H9 (cell line): ENCODE results near the gene CLEC11A. TPM values are rescaled to one million over a fixed set of nuclear protein-coding genes. Genes with fewer than 3 reads are reported as not detected.

Source experiments
- DNase-seq: peaks from one replicate; pipeline ENCODE4 v3.0.0-alpha.2; 2017
- H2AFZ ChIP-seq: one replicate; pipeline ENCODE4 v1.6.1; 2013; ENCODE audit warnings: mild to moderate bottlenecking, low read length, control low read depth, moderate library complexity
- H2AK5ac ChIP-seq: 2 replicates; pipeline ENCODE4 v1.6.1; 2013; ENCODE audit warnings: low read length, control low read depth, mixed read lengths; ENCODE audit not compliant: insufficient read length
- H2BK120ac ChIP-seq: one replicate; pipeline ENCODE4 v1.6.1; 2013; ENCODE audit warnings: low read depth, mild to moderate bottlenecking, low read length, control low read depth, inconsistent platforms; ENCODE audit not compliant: poor library complexity, severe bottlenecking
- H2BK12ac ChIP-seq: 2 replicates; pipeline ENCODE4 v1.6.1; 2013; ENCODE audit warnings: low read length, control low read depth, mixed read lengths, low read depth; ENCODE audit not compliant: insufficient read length
- H2BK15ac ChIP-seq: 2 replicates; pipeline ENCODE4 v1.6.1; 2013; ENCODE audit warnings: low read depth, low read length, control low read depth
- H2BK20ac ChIP-seq: one replicate; pipeline ENCODE4 v1.6.1; 2013; ENCODE audit warnings: low read depth, mild to moderate bottlenecking, low read length, control low read depth, inconsistent platforms; ENCODE audit not compliant: poor library complexity, severe bottlenecking
- H2BK5ac ChIP-seq: 2 replicates; pipeline ENCODE4 v1.6.1; 2013; ENCODE audit warnings: low read length, control low read depth, mixed read lengths; ENCODE audit not compliant: insufficient read length
- H3K14ac ChIP-seq: 2 replicates; pipeline ENCODE4 v1.6.1; 2013; ENCODE audit warnings: low read length, control low read depth; ENCODE audit not compliant: insufficient read depth
- H3K18ac ChIP-seq: 2 replicates; pipeline ENCODE4 v1.6.1; 2013; ENCODE audit warnings: low read depth, mild to moderate bottlenecking, mixed read lengths, low read length, control low read depth; ENCODE audit not compliant: insufficient read length
- H3K23ac ChIP-seq: 2 replicates; pipeline ENCODE4 v1.6.1; 2013; ENCODE audit warnings: low read length, control low read depth, mixed read lengths, low read depth; ENCODE audit not compliant: insufficient read length
- H3K23me2 ChIP-seq: 2 replicates; pipeline ENCODE4 v1.6.1; 2013; ENCODE audit warnings: low read depth, mild to moderate bottlenecking, mixed read lengths, low read length, control low read depth; ENCODE audit not compliant: insufficient read length, poor library complexity, severe bottlenecking
- H3K27ac ChIP-seq: 2 replicates; pipeline ENCODE4 v1.5.1; 2013; ENCODE audit warnings: low read length, control low read depth, mixed read lengths, low read depth; ENCODE audit not compliant: insufficient read length
- H3K27me3 ChIP-seq: 2 replicates; pipeline ENCODE4 v1.6.1; 2013; ENCODE audit warnings: low read length, control low read depth, inconsistent platforms; ENCODE audit not compliant: insufficient read depth
- H3K4ac ChIP-seq: 2 replicates; pipeline ENCODE4 v1.6.1; 2013; ENCODE audit warnings: low read depth, mild to moderate bottlenecking, control low read depth, inconsistent platforms, low read length, moderate library complexity
- H3K4me1 ChIP-seq: 2 replicates; pipeline ENCODE4 v1.6.1; 2013; ENCODE audit warnings: low read length, control low read depth, inconsistent platforms; ENCODE audit not compliant: insufficient read depth
- H3K4me2 ChIP-seq: 2 replicates; pipeline ENCODE4 v1.6.1; 2013; ENCODE audit warnings: low read length, control low read depth, mixed read lengths; ENCODE audit not compliant: insufficient read length, insufficient read depth
- H3K56ac ChIP-seq: 2 replicates; pipeline ENCODE4 v1.6.1; 2013; ENCODE audit warnings: low read depth, mild to moderate bottlenecking, mixed read lengths, low read length, control low read depth; ENCODE audit not compliant: insufficient read length
- H3K79me1 ChIP-seq: 2 replicates; pipeline ENCODE4 v1.6.1; 2013; ENCODE audit warnings: low read depth, mild to moderate bottlenecking, moderate library complexity, low read length, control low read depth, inconsistent platforms; ENCODE audit not compliant: insufficient read depth, poor library complexity, severe bottlenecking
- H3K79me2 ChIP-seq: 2 replicates; pipeline ENCODE4 v1.6.1; 2013; ENCODE audit warnings: low read length, control low read depth, inconsistent platforms; ENCODE audit not compliant: insufficient read depth
- H3K9ac ChIP-seq: 2 replicates; pipeline ENCODE4 v1.6.1; 2013; ENCODE audit warnings: low read length, control low read depth, mixed read lengths; ENCODE audit not compliant: insufficient read length; ENCODE audit errors: extremely low read depth
- H3K9me3 ChIP-seq: one replicate; pipeline ENCODE4 v1.6.1; 2013; ENCODE audit warnings: low read depth, low read length, inconsistent platforms; ENCODE audit not compliant: control insufficient read depth
- H3T11ph ChIP-seq: one replicate; pipeline ENCODE4 v1.6.1; 2013; ENCODE audit warnings: mild to moderate bottlenecking, low read length, control low read depth, inconsistent platforms
- H4K20me1 ChIP-seq: one replicate; pipeline ENCODE4 v1.6.1; 2013; ENCODE audit not compliant: control insufficient read depth, insufficient read length, insufficient read depth
- H4K5ac ChIP-seq: 2 replicates; pipeline ENCODE4 v1.6.1; 2013; ENCODE audit warnings: low read depth, mild to moderate bottlenecking, mixed read lengths, low read length, control low read depth; ENCODE audit not compliant: insufficient read length
- H4K8ac ChIP-seq: replicated peaks from 2 replicates; pipeline ENCODE4 v1.6.1; 2013; ENCODE audit warnings: low read length, control low read depth, mixed read lengths, low read depth; ENCODE audit not compliant: insufficient read length
- H4K91ac ChIP-seq: 2 replicates; pipeline ENCODE4 v1.6.1; 2013; ENCODE audit warnings: low read depth, mild to moderate bottlenecking, moderate library complexity, mixed read lengths, low read length, control low read depth; ENCODE audit not compliant: insufficient read length
- H3K27ac Mint-ChIP-seq, 3 experiments: 2 replicates in 2 of 3; 3 replicates in 1 of 3; pipeline ENCODE4 v1.8.0; 2020 to 2021; ENCODE audit warnings: mixed read lengths in 3 of 3, mild to moderate bottlenecking in 1 of 3, moderate library complexity in 1 of 3
- H3K27me3 Mint-ChIP-seq: 2 replicates; pipeline ENCODE4 v1.8.0; 2021; ENCODE audit warnings: low read depth, mild to moderate bottlenecking, moderate library complexity, mixed read lengths
- H3K36me3 Mint-ChIP-seq, 3 experiments: 2 replicates in 2 of 3; 3 replicates in 1 of 3; pipeline ENCODE4 v1.8.0; 2020 to 2021; ENCODE audit warnings: low read depth in 3 of 3, mixed read lengths in 3 of 3; ENCODE audit not compliant: insufficient read depth in 1 of 3
- H3K4me1 Mint-ChIP-seq, 2 experiments: 2 replicates each; pipeline ENCODE4 v1.8.0; 2020; ENCODE audit warnings: mixed read lengths in 2 of 2
- H3K4me3 Mint-ChIP-seq, 2 experiments: 2 replicates in 1 of 2; 3 replicates in 1 of 2; pipeline ENCODE4 v1.8.0; 2020 to 2021; ENCODE audit warnings: mild to moderate bottlenecking in 2 of 2, mixed read lengths in 2 of 2, moderate library complexity in 1 of 2
- H3K9me3 Mint-ChIP-seq, 2 experiments: 2 replicates in 1 of 2; 3 replicates in 1 of 2; pipeline ENCODE4 v1.8.0; 2020; ENCODE audit warnings: mild to moderate bottlenecking in 2 of 2, mixed read lengths in 2 of 2, moderate library complexity in 1 of 2
- WGBS: extraction: QIAGEN DNeasy Blood & Tissue Kit; methylation state at CpG from one replicate; pipeline ENCODE4 v1.1.7; 2013; ENCODE audit warnings: missing lambda C conversion rate, low lambda C conversion rate, mixed read lengths; ENCODE audit not compliant: insufficient read length; ENCODE audit errors: extremely low coverage; 5-methylcytosine and 5-hydroxymethylcytosine counted together
- total RNA-seq: library from RNA; stranded (reverse); gene quantifications from 2 replicates; pipeline ENCODE4 v1.2.1, GENCODE V29; 2021
- TF ChIP-seq, protein P1 (sequence below): fragments of 200-600 bp; sonication (generic); conservative IDR thresholded peaks from 3 replicates; pipeline ENCODE4 v1.8.0; 2021; ENCODE audit warnings: antibody characterized with exemption, mild to moderate bottlenecking

CLEC11A gene
- total RNA-seq, 1 experiment from 2014 or later, result 3.9 TPM

DNA sequence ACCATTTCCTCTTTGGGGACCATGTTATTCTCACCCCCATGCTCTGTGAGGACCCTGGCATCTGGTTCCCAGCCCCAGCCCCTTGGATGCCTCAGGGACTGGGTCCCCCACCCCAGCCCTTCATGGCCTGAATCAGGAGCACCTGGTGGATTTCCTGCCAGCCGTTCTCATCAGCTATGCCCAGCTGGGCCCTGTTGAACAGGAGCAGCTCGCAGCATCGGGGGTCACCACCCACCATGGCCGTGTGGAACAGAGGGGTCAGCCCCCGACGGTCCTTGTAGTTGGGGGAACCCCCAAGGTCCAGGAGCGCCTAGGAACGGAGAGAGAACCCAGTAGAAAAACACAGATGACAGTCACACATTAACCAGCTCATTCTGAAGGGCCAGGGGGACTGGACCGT, 11.4 kb upstream of the CLEC11A start:
- Histone ChIP-seq H3K9ac (no peak overlapping the region), H3K9me3 (no peaks in the 10 kb centered on the region), H4K8ac (no peak overlapping the region), H3K14ac (no peak overlapping the region), H2BK12ac (no peak overlapping the region), H3K4me1 (no peaks in the 10 kb centered on the region), H3T11ph (no peak overlapping the region), H4K20me1 (no peaks in the 10 kb centered on the region), H3K27ac (no peak overlapping the region), H3K23ac (no peak overlapping the region), H4K5ac (no peak overlapping the region), H2BK20ac (no peak overlapping the region), H2AK5ac (no peak overlapping the region), H2BK5ac (no peak overlapping the region), H3K4ac (no peak overlapping the region), H3K79me2 (no peaks in the 10 kb centered on the region), H2BK120ac (no peak overlapping the region), H3K18ac (no peak overlapping the region), H2AFZ (no peak overlapping the region), H3K23me2 (no peaks in the 10 kb centered on the region), H3K4me2 (no peak overlapping the region), H3K56ac (no peak overlapping the region), H3K27me3 (no peaks in the 10 kb centered on the region; the same call in 1 of the 2 replicates), H3K79me1 (no peaks in the 10 kb centered on the region), H4K91ac (no peak overlapping the region), H2BK15ac (no peak overlapping the region)
- TF ChIP-seq, protein P1, sequence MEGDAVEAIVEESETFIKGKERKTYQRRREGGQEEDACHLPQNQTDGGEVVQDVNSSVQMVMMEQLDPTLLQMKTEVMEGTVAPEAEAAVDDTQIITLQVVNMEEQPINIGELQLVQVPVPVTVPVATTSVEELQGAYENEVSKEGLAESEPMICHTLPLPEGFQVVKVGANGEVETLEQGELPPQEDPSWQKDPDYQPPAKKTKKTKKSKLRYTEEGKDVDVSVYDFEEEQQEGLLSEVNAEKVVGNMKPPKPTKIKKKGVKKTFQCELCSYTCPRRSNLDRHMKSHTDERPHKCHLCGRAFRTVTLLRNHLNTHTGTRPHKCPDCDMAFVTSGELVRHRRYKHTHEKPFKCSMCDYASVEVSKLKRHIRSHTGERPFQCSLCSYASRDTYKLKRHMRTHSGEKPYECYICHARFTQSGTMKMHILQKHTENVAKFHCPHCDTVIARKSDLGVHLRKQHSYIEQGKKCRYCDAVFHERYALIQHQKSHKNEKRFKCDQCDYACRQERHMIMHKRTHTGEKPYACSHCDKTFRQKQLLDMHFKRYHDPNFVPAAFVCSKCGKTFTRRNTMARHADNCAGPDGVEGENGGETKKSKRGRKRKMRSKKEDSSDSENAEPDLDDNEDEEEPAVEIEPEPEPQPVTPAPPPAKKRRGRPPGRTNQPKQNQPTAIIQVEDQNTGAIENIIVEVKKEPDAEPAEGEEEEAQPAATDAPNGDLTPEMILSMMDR, result no peak
- peaks cover 91% of the 10 kb centered on the region for H3K27me3 Mint-ChIP-seq
- H3K4me1 Mint-ChIP-seq, result peaks cover 0 to 8% of the 10 kb centered on the region in 2 experiments; a peak in 2 of 4 replicates
- H3K4me3 Mint-ChIP-seq, result no peak overlapping the region
- no peak for DNase-seq
- no peaks in the 10 kb centered on the region; a peak in 1 of 7 replicates for H3K36me3 Mint-ChIP-seq
- H3K27ac Mint-ChIP-seq, result no peak overlapping the region
- WGBS, result no CpG with 5 or more reads among the region's 9 CpGs
- H3K9me3 Mint-ChIP-seq, result no peaks in the 10 kb centered on the region
